Measurements from ENCODE around the gene B9D2. TPM values are rescaled to one million over a fixed set of nuclear protein-coding genes. Genes with fewer than 3 reads are reported as not detected.

The B9D2 gene
- total and polyA plus RNA-seq, 2 experiments from 2014 or later = 2.7 to 7.4 TPM

DNA sequence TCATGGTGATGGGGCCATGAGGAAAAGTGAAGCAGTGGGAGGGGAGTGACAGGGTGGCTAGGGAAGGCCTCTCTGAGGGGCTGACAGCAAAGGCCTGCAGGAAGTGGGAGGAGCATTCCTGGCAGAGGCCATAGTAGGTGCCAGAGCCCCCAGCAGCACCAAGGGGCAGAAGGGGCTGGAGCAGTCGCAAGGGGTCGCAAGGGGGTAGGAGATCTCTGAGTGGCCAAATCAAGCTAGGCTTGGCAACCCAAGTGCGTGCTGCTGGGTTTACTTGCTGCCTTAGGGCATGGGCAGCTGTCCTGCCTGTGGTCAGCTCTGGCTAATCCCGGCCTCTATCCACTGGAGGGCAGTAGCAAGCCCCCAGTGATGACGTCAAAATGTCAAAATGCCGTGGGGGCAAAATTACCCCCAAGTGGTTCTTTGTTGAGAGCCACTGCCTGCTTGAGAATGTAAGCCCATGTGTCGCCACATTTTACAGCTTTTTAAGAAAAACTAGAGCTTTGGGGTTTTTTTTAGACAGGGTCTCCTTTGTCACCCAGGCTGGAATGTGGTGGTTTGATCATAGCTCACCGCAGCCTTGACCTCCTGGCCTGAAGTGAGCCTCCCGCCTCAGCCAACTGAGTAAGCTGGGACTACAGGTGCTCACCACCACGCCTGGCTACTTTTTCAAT, 42.2 kb downstream of the B9D2 start (continued):
- TF ChIP-seq, protein P1, sequence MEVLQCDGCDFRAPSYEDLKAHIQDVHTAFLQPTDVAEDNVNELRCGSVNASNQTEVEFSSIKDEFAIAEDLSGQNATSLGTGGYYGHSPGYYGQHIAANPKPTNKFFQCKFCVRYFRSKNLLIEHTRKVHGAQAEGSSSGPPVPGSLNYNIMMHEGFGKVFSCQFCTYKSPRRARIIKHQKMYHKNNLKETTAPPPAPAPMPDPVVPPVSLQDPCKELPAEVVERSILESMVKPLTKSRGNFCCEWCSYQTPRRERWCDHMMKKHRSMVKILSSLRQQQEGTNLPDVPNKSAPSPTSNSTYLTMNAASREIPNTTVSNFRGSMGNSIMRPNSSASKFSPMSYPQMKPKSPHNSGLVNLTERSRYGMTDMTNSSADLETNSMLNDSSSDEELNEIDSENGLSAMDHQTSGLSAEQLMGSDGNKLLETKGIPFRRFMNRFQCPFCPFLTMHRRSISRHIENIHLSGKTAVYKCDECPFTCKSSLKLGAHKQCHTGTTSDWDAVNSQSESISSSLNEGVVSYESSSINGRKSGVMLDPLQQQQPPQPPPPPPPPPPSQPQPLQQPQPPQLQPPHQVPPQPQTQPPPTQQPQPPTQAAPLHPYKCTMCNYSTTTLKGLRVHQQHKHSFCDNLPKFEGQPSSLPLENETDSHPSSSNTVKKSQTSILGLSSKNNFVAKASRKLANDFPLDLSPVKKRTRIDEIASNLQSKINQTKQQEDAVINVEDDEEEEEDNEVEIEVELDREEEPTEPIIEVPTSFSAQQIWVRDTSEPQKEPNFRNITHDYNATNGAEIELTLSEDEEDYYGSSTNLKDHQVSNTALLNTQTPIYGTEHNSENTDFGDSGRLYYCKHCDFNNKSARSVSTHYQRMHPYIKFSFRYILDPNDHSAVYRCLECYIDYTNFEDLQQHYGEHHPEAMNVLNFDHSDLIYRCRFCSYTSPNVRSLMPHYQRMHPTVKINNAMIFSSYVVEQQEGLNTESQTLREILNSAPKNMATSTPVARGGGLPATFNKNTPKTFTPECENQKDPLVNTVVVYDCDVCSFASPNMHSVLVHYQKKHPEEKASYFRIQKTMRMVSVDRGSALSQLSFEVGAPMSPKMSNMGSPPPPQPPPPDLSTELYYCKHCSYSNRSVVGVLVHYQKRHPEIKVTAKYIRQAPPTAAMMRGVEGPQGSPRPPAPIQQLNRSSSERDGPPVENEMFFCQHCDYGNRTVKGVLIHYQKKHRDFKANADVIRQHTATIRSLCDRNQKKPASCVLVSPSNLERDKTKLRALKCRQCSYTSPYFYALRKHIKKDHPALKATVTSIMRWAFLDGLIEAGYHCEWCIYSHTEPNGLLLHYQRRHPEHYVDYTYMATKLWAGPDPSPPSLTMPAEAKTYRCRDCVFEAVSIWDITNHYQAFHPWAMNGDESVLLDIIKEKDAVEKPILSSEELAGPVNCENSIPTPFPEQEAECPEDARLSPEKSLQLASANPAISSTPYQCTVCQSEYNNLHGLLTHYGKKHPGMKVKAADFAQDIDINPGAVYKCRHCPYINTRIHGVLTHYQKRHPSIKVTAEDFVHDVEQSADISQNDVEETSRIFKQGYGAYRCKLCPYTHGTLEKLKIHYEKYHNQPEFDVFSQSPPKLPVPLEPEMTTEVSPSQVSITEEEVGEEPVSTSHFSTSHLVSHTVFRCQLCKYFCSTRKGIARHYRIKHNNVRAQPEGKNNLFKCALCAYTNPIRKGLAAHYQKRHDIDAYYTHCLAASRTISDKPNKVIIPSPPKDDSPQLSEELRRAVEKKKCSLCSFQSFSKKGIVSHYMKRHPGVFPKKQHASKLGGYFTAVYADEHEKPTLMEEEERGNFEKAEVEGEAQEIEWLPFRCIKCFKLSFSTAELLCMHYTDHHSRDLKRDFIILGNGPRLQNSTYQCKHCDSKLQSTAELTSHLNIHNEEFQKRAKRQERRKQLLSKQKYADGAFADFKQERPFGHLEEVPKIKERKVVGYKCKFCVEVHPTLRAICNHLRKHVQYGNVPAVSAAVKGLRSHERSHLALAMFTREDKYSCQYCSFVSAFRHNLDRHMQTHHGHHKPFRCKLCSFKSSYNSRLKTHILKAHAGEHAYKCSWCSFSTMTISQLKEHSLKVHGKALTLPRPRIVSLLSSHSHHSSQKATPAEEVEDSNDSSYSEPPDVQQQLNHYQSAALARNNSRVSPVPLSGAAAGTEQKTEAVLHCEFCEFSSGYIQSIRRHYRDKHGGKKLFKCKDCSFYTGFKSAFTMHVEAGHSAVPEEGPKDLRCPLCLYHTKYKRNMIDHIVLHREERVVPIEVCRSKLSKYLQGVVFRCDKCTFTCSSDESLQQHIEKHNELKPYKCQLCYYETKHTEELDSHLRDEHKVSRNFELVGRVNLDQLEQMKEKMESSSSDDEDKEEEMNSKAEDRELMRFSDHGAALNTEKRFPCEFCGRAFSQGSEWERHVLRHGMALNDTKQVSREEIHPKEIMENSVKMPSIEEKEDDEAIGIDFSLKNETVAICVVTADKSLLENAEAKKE (CRISPR knock-in tag; IDR thresholded peaks at IDR 0.05) = no peak
- no peak for TF ChIP-seq JUNB (IDR thresholded peaks at IDR 0.05; ENCODE audit: unreplicated experiment)
- TF ChIP-seq, protein P2, sequence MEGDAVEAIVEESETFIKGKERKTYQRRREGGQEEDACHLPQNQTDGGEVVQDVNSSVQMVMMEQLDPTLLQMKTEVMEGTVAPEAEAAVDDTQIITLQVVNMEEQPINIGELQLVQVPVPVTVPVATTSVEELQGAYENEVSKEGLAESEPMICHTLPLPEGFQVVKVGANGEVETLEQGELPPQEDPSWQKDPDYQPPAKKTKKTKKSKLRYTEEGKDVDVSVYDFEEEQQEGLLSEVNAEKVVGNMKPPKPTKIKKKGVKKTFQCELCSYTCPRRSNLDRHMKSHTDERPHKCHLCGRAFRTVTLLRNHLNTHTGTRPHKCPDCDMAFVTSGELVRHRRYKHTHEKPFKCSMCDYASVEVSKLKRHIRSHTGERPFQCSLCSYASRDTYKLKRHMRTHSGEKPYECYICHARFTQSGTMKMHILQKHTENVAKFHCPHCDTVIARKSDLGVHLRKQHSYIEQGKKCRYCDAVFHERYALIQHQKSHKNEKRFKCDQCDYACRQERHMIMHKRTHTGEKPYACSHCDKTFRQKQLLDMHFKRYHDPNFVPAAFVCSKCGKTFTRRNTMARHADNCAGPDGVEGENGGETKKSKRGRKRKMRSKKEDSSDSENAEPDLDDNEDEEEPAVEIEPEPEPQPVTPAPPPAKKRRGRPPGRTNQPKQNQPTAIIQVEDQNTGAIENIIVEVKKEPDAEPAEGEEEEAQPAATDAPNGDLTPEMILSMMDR (conservative IDR thresholded peaks at IDR 0.05; ENCODE audit: low read depth in 2 of 2) = peak; percentile 66 to 69

DNA sequence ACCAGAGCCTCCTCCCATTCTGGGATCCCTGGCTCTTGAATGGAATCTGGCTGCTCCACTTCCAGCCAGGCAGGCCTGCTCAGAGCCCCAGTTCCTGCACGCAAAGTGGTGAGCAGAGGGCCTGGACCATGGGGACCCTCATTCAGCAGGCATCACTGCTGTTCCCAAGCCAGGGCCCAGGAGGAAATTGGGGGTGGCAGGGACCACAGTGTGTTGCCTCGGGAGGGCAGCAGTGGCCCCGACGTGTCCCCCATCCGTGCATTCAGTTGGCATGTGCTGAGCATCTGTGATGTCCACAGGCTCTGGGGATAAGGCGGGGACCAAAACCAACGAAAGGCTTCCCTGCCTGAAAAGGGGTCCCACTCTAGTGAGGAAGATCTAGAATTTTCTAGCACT, 42.7 kb downstream of the B9D2 start:
- no peak overlapping the region for H3K4me3 ChIP-seq
- H3K4me1 ChIP-seq (ENCODE audit: insufficient read depth) = peaks cover 37% of the 10 kb centered on the region
- no peaks in the 10 kb centered on the region for H3K9me2 ChIP-seq (ENCODE audit: insufficient read depth)
- peaks cover 27% of the 10 kb centered on the region for H3F3A ChIP-seq (replicated peaks; ENCODE audit: low read depth)
- no peaks in the 10 kb centered on the region for H3K36me3 ChIP-seq (ENCODE audit: insufficient read depth)
- no peak overlapping the region for H3K27ac Mint-ChIP-seq
- H3K79me2 ChIP-seq (replicated peaks; ENCODE audit: insufficient read depth) = no peaks in the 10 kb centered on the region
- H3K27ac ChIP-seq (ENCODE audit: low read depth) = 0 out of 2 replicates have a peak overlapping the region, but pooled peaks have one; percentile 50
- no peaks in the 10 kb centered on the region; the same call in 1 of the 2 replicates for H4K20me1 ChIP-seq (replicated peaks; ENCODE audit: insufficient read depth)
- peaks cover 49% of the 10 kb centered on the region for H3K36me3 Mint-ChIP-seq (ENCODE audit: low read depth)
- H2AFZ ChIP-seq = no peak overlapping the region
- peak overlapping the region; percentile 48; the same call in 1 of the 2 replicates for H3K4me2 ChIP-seq
- H3K27me3 Mint-ChIP-seq (ENCODE audit: insufficient read depth, low read depth, poor library complexity) = peaks cover 20% of the 10 kb centered on the region
- no peak for DNase-seq (ENCODE audit: low spot score)
- no peaks in the 10 kb centered on the region for H3K27me3 ChIP-seq (ENCODE audit: insufficient read depth)
- peaks cover 40% of the 10 kb centered on the region for H3K4me1 Mint-ChIP-seq
- no peak for ATAC-seq
- no peak overlapping the region; the same call in 2 of the 3 replicates for H3K4me3 Mint-ChIP-seq
- H3K9me3 Mint-ChIP-seq = peaks cover 3% of the 10 kb centered on the region; the same call in 2 of the 3 replicates
- TF ChIP-seq JUNB (IDR thresholded peaks at IDR 0.05; ENCODE audit: unreplicated experiment) (no peak), NANOG (IDR thresholded peaks at IDR 0.05; ENCODE audit: borderline replicate concordance) (no peak)
- TF ChIP-seq, protein P1 (CRISPR knock-in tag; IDR thresholded peaks at IDR 0.05) = no peak
